NCI-H2081 treated with DMSO at 0.1 percent for 48 hours (cell line): ENCODE data around the gene RABGAP1L.
"Not testable (repeated sequence)": the region's sequence is repeated elsewhere in the genome, so short reads cannot be mapped to it uniquely, and the experiment has no call there.

Experiments
- DNase-seq: peaks from one replicate; lab custom pipeline; 2025; lab: John Stamatoyannopoulos, UW

RABGAP1L gene

GRCh38 chr1:174159252-174160108, at the start of gene RABGAP1L:
Gene RABGAP1L, plus strand, starts transcription at chr1:174159520.
- DNase-seq, result peak; percentile 81

DNA sequence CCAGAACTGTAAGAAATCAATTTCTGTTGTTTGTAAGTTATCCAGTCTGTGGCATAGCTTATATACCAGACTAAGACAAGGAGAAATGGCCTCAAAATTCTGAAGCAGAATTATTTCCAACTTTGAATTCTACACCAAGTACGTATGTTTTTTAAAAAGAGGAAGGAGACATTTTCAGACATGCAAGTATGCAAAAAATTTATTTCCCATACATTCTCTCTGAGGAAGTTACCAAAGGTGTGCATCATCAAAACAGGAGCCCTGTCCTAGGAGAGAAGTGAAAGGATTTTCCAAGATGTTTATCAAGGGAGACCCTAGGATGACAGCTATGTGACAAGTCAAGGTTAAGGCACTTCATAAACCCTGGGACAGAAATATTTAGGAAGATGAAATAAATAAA, 49.3 kb upstream of the RABGAP1L start:
- DNase-seq, result no peak

GRCh38 chr1:174112489-174113162, 46.7 kb upstream of the RABGAP1L start:
- no peak for DNase-seq

GRCh38 chr1:174114106-174114505, 45.2 kb upstream of the RABGAP1L start:
- no peak for DNase-seq

DNA sequence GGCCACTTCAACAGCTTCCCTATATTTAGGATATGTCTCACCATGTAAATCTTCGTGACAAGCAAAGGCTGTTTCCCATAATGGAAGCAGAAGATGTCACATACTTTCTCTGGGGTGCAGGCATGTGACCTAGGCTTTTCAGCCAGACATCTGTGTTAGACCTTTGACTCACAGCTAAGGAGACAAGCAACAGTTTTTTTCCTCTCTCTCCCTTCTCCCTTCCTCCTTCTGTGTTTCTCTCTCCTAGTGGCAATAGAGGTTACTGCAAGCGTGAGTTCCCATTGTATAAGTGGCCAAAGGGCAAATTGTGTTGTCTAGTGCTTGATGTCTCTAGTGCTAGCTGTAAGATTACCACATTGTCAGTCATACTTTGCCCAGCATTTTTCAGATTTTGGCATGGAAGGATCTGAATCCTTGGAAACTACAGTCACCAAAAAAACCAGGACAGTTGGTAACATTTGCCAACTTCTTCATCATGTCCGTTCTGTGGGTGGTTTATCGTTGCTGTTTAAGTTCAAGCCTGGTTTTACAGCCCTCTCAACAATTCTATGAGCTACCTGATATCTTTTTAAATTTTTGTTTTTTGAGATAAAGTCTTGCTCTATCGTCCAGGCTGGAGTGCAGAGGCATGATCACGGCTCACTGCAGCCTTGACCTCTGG, 44.4 kb upstream of the RABGAP1L start:
- no peak for DNase-seq

DNA sequence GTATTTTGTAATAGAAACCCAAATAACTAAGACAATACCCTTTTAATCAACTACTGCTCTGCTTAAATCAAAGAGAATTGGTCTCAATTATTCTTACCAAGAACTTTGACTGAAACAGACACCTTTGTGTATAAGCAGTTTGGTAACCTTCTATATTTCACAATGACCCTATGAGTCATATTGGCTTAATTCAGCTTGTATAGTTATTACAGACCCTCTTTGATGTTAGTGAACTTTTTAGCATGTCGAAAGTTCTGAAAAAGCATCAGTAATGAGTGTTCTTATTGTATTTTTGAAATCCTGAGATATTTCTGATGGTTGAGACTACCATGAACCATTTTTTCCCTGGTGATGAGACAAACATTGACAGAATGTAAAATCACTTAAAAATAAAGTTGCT, 43.3 kb upstream of the RABGAP1L start:
- DNase-seq, result no peak

GRCh38 chr1:174118751-174119150, 40.6 kb upstream of the RABGAP1L start:
- DNase-seq, result no peak

DNA sequence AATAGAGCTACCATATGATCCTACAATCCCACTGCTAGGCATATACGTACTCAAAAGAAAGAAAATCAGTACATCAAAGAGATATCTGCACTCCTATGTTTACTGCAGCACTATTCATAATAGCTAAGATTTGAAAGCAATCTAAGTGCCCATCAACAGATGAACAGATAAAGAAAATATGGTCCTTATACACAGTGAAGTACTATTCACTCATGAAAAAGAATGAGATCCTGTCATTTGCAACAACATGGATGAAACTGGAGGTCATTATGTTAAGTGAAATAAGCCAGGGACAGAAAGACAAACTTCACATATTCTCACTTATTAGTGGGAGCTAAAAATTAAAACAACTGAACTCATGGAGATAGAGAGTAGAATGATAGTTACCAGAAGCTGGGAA, 37.0 kb upstream of the RABGAP1L start:
- not testable (repeated sequence) for DNase-seq

- DNase-seq, result no peak
These were observed 35.5 kb upstream of the RABGAP1L start for GRCh38 chr1:174123843-174124242.

DNA sequence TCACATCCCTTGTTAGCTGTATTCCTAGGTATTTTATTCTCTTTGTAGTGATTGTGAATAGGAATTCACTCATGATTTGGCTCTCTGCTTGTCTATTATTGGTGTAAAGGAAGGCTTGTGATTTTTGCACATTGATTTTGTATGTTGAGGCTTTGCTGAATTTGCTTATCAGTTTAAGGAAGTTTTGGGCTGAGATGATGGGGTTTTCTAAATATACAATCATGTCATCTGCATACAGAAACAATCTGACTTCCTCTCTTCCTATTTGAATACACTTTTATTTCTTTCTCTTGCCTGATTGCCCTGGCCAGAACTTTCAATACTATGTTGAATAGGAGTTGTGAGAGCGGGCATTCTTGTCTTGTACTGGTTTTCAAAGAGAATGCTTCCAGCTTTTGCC, 32.1 kb upstream of the RABGAP1L start:
- DNase-seq, result not testable (repeated sequence)

- no peak for DNase-seq
These were observed 28.2 kb upstream of the RABGAP1L start for GRCh38 chr1:174131032-174131638.

DNA sequence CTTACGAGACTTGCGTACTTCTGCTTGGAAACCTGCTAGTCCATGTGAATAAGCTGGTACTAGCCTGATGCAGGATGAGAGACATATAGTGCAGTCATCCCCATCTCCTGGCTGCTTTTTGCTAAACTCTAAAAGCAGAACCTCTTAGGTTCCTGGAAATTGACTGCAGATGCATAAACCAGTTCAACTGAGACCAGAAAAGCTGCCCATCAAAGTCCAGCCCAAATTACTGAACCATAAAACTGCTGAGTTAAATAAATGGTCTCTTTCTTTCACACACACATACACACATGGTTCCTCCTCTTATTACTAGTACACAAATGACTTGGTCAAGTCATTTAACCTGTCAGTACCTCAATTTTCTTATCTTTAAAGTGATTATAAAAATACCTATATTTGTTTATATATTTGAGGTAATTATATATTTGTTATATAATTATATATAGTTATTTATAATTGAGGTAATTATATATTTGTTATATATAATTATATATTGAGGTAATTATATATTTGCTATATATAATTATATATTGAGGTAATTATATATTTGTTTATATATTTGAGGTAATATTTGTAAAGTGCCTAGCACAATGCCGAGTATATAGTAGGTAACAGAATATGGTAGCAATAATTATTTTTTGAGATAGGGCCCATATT, 25.2 kb upstream of the RABGAP1L start:
- DNase-seq, result peak; percentile 14

DNA sequence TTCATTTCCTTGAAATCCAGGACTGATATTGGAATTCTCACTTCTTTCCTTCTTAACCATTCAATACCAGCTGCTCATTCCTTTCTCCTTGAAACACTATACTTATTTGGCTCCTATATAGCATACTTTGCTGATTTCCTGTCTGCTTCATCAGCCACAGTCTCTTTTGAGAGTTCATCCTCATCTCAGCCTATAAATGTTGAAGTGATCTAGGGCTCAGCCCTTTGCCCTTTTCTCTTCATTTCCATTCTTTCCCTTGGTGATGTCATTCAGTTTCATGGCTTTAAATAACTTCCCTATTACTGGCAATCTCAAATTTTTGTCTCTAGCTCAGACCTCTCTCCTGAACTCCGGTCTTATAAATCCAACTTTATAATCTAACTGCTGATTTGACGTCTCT, 24.1 kb upstream of the RABGAP1L start:
- DNase-seq, result no peak

GRCh38 chr1:174136714-174137113, 22.6 kb upstream of the RABGAP1L start:
- DNase-seq, result no peak

DNA sequence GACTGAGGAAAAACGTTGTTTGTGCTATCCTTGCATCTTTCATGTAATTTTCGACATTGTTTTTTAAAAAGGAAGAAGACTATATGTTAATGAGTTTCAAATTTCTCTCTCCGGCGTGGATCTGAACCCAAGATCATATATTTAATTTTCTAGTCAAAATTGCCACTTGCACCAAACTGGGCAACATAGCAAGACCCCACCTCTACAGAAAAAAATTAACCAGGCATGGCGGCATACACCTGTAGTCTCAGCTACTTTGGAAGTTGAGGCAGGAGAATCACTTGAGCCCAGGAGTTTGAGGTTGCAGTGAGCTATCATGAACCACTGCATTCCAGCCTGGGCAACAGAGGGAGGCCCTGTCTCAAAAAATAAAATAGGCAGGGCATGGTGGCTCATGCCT, 16.5 kb upstream of the RABGAP1L start:
- no peak for DNase-seq

- not testable (repeated sequence) for DNase-seq
These were observed 15.5 kb upstream of the RABGAP1L start for GRCh38 chr1:174143727-174144396.

GRCh38 chr1:174144397-174144783, 14.9 kb upstream of the RABGAP1L start:
- DNase-seq, result not testable (repeated sequence)

DNA sequence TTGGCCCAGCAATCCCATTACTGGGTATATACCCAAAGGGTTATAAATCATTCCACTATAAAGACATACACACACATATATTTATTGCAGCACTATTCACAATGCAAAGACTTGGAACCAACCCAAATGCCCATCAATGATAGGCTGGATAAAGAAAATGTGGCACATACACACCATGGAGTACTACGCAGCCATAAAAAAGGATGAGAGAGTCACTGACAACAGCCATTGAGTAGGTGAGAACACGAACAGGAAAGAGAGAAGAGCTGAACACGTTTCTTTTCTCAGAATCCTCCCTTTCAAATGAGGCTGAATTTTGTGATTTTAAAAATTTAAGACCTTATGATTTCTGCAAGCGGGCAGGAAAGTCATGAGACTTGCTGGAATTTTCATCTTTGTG, 10.1 kb upstream of the RABGAP1L start:
- no peak for DNase-seq

GRCh38 chr1:174150499-174150898, 8.8 kb upstream of the RABGAP1L start:
- no peak for DNase-seq

GRCh38 chr1:174152427-174152826, 6.9 kb upstream of the RABGAP1L start:
- no peak for DNase-seq

DNA sequence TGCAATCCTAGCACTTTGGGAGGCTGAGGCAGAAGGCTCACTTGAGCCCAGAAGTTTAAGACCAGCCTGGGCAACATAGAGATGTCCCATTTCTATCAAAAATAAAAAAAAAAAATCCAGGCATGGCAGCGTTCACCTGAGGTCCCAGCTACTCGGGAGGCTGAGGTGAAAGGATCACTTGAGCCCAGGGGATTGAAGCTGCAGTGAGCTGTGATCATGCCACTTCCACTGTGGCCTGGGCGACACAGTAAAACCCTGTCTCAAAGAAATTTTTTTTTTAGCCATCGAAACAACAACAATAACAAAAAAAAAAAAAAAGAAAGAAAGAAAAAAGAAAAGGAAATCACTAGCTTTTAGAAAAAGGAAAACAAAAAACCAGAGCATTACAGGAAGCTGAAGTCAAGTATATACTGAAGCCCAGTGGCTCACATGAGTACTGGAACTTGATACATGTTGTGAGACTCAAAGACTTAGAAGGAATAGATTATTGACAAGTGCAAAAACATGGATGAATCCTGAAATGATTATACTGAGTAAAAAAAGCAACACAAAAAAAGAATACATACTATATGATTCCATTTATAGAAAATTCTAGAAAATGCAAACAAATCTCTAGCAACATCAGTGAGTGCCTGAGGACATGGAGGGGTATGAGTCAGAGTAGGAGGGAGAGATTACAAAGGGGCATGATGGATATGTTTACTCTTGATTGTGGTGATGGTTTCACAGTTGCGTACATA, 6.1 kb upstream of the RABGAP1L start:
- no peak for DNase-seq
